GM21360 (cell line): Measurements from ENCODE around the gene ZNF444.
"Not testable (repeated sequence)": the region's sequence is repeated elsewhere in the genome, so short reads cannot be mapped to it uniquely, and the experiment has no call there.

ENCODE experiments used
- ATAC-seq: cut with Tn5 transposase; IDR thresholded peaks from one replicate; pipeline ENCODE4 v1.9.1; 2021; ENCODE audit warnings: mild to moderate bottlenecking, moderate library complexity; ENCODE audit not compliant: unreplicated experiment

ZNF444 gene

GRCh38 chr19:56174550-56174949 is 33.5 kb downstream of the ZNF444 start:
- no peak for ATAC-seq

- not testable (repeated sequence) for ATAC-seq
These were observed 34.8 kb downstream of the ZNF444 start, which contains the start of gene GALP for GRCh38 chr19:56175861-56176307. TSS of gene GALP (plus strand) at chr19:56176008. CDS start at chr19:56177109, 1,101 bp downstream.

GRCh38 chr19:56176310-56176709 is 35.2 kb downstream of the ZNF444 start:
- ATAC-seq = not testable (repeated sequence)

GRCh38 chr19:56176881-56177280 is 35.8 kb downstream of the ZNF444 start:
- no peak for ATAC-seq

- no peak for ATAC-seq
These were observed 36.6 kb downstream of the ZNF444 start for GRCh38 chr19:56177564-56178243.

- no peak for ATAC-seq
These were observed 48.7 kb downstream of the ZNF444 start for GRCh38 chr19:56189785-56190184.

- no peak for ATAC-seq
These were observed 50.0 kb downstream of the ZNF444 start for GRCh38 chr19:56191115-56191514.

- no peak for ATAC-seq
These were observed 50.6 kb downstream of the ZNF444 start for GRCh38 chr19:56191711-56192110.

- no peak for ATAC-seq
These were observed 53.0 kb downstream of the ZNF444 start for GRCh38 chr19:56193981-56194640.

- ATAC-seq = not testable (repeated sequence)
These were observed 56.6 kb downstream of the ZNF444 start, which contains the start of gene ZSCAN5B for GRCh38 chr19:56197646-56198045. TSS of gene ZSCAN5B (minus strand) at chr19:56197783. CDS start at chr19:56193052, 4,731 bp downstream.

- ATAC-seq = no peak
These were observed 58.6 kb downstream of the ZNF444 start for GRCh38 chr19:56199687-56200086.

- ATAC-seq = no peak
These were observed 60.9 kb downstream of the ZNF444 start, which contains the start of gene ZSCAN5C for GRCh38 chr19:56201973-56202372. TSS of gene ZSCAN5C (plus strand) at chr19:56202273. CDS start at chr19:56205914, 3,641 bp downstream.

- not testable (repeated sequence) for ATAC-seq
These were observed 66.5 kb downstream of the ZNF444 start for GRCh38 chr19:56207581-56207980.

- no peak for ATAC-seq
These were observed 68.0 kb downstream of the ZNF444 start for GRCh38 chr19:56209091-56209490.

GRCh38 chr19:56210036-56210435 is 68.9 kb downstream of the ZNF444 start:
- not testable (repeated sequence) for ATAC-seq
